ENCODE results near the gene AP2S1.
A peak's percentile ranks its signal among the peaks of the same experiment; 100 is the strongest.
"Not testable (repeated sequence)": the region's sequence is repeated elsewhere in the genome, so short reads cannot be mapped to it uniquely, and the experiment has no call there.

AP2S1 gene

GRCh38 chr19:46867170-46867569 is 16.5 kb upstream of the AP2S1 start:
- DNase-seq: no peak

- DNase-seq: no peak
Observed at GRCh38 chr19:46866407-46867136, 15.9 kb upstream of the AP2S1 start.

GRCh38 chr19:46863818-46864629 is 13.4 kb upstream of the AP2S1 start:
- DNase-seq: no peak

- DNase-seq: no peak
Observed at GRCh38 chr19:46862974-46863632, 12.5 kb upstream of the AP2S1 start.

GRCh38 chr19:46862503-46862834 is 11.8 kb upstream of the AP2S1 start:
- DNase-seq: no peak

- DNase-seq: peak in 1 of 2 donors; percentile 10
Observed at GRCh38 chr19:46861691-46862502, 11.3 kb upstream of the AP2S1 start.

- DNase-seq: peak; percentile 24 to 26
Observed at GRCh38 chr19:46860846-46861690, 10.4 kb upstream of the AP2S1 start, which contains the start of gene ARHGAP35. TSS of gene ARHGAP35 (plus strand) at chr19:46860997. CDS start at chr19:46918676, 57,679 bp downstream.

GRCh38 chr19:46860125-46860845 is 9.6 kb upstream of the AP2S1 start:
- peak; percentile 96 to 98 for DNase-seq

- DNase-seq: no peak
Observed at GRCh38 chr19:46859637-46860124, 9.0 kb upstream of the AP2S1 start.

GRCh38 chr19:46856062-46857022 is 5.7 kb upstream of the AP2S1 start:
- peak; percentile 91 to 92 for DNase-seq

- not testable (repeated sequence) for DNase-seq
Observed at GRCh38 chr19:46854698-46855097, 4.1 kb upstream of the AP2S1 start.

- DNase-seq: no peak
Observed at GRCh38 chr19:46852830-46853229, 2.2 kb upstream of the AP2S1 start.

- no peak for DNase-seq
Observed at GRCh38 chr19:46849610-46850009, 1.0 kb downstream of the AP2S1 start.

- DNase-seq: no peak
Observed at GRCh38 chr19:46848389-46848788, 2.3 kb downstream of the AP2S1 start.

GRCh38 chr19:46847528-46847927 is 3.1 kb downstream of the AP2S1 start:
- no peak for DNase-seq

- no peak for DNase-seq
Observed at GRCh38 chr19:46845959-46846459, 4.6 kb downstream of the AP2S1 start.

- DNase-seq: no peak
Observed at GRCh38 chr19:46844067-46844489, 6.6 kb downstream of the AP2S1 start.

GRCh38 chr19:46842791-46843190 is 7.9 kb downstream of the AP2S1 start:
- no peak for DNase-seq

GRCh38 chr19:46841458-46842083 is 9.1 kb downstream of the AP2S1 start:
- no peak for DNase-seq

All from stimulated activated CD4-positive, alpha-beta T cell treated with anti-CD3 and anti-CD28 coated beads, Interleukin-2, amount 100 ng/mL, for 24 hours (primary cell).